Measurements from ENCODE around the gene BMP10.

Gene BMP10

DNA sequence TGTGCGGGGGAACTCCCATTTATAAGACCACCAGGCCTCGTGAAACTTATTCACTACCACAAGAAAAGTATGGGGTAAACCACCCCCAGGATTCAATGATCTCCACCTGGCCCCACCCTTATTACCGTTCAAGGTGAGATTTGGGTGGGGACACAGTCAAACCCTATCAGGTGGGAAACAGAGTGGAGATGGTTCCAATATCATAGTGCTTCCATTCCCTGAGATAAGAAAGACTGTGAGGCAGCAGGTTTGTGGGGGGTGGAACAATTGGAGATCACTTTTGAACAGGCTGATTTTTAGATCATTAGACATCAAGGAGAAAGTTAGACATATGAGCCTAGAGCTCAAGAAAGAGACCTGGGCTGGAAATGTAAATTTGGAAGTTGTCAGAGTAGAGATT, 42.2 kb upstream of the BMP10 start:
- TF ChIP-seq, protein P1, sequence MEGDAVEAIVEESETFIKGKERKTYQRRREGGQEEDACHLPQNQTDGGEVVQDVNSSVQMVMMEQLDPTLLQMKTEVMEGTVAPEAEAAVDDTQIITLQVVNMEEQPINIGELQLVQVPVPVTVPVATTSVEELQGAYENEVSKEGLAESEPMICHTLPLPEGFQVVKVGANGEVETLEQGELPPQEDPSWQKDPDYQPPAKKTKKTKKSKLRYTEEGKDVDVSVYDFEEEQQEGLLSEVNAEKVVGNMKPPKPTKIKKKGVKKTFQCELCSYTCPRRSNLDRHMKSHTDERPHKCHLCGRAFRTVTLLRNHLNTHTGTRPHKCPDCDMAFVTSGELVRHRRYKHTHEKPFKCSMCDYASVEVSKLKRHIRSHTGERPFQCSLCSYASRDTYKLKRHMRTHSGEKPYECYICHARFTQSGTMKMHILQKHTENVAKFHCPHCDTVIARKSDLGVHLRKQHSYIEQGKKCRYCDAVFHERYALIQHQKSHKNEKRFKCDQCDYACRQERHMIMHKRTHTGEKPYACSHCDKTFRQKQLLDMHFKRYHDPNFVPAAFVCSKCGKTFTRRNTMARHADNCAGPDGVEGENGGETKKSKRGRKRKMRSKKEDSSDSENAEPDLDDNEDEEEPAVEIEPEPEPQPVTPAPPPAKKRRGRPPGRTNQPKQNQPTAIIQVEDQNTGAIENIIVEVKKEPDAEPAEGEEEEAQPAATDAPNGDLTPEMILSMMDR (IDR thresholded peaks at IDR 0.05; ENCODE audit: low read depth, low read length) = no peak
- no peak overlapping the region for H3K4me3 ChIP-seq (ENCODE audit: low read depth, low read length)

DNA sequence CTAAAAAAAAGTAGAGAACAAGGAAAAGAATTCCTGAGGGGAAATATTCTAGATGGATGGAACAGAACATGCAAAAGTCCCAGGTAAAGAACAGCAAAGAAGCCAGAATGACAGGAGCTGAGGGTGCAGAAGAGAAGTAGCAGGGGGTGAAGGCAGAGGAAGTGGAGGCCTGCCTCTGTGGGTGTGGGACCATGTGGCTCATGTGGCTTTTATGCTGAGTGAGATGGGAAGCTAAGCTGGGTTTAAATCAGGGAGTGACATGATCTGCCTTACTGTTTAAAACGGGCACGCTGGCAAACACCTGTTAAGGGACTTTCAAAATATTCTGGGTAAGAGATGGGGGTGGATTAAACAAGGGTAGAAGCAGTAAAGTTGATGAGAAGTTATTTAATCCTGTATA, 41.5 kb upstream of the BMP10 start:
- TF ChIP-seq, protein P1 (IDR thresholded peaks at IDR 0.05; ENCODE audit: low read depth, low read length) = no peak
- H3K4me3 ChIP-seq (ENCODE audit: low read depth, low read length) = no peak overlapping the region

DNA sequence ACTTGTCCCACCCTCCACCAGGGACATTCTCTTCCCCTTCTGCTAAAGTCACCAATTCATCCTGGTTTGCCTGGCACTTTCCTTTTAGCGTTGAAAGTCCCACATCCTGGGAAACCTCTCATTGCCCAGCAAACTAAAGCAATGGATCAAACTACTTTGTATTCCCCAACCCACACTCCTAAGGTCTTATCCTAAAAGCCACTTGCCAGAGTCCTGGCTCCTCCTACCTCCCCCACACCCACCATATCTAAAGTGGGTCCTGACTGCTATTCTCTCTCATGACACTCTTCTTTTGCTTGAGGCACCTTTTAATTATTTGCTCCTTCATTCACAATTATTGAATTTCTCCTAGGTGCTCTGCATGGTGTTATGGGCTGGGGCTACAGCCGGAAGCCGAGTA, 40.9 kb upstream of the BMP10 start:
- H3K4me3 ChIP-seq (ENCODE audit: low read depth, low read length) = no peak overlapping the region
- TF ChIP-seq, protein P1 (IDR thresholded peaks at IDR 0.05; ENCODE audit: low read depth, low read length) = no peak

DNA sequence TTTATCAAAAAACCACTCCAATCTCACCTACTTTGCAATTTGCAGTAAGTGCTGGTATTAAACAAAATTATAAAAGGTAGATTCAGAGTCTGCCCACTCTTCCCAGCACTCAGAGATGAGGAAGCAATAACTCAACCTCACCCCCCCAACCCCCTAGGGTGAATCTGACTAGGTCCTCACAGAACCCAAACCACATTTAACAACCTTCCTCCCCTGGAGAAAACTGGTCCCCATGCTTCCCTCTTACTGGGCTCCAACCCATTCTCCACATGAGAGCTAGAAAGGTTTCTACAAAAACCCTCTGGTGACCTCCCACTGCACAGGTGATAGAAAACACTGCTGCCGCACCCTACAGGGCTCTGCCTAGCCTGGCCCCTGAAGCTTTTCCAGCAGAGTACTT, 40.5 kb upstream of the BMP10 start:
- no peak overlapping the region for H3K4me3 ChIP-seq (ENCODE audit: low read depth, low read length)
- TF ChIP-seq, protein P1 (IDR thresholded peaks at IDR 0.05; ENCODE audit: low read depth, low read length) = no peak

DNA sequence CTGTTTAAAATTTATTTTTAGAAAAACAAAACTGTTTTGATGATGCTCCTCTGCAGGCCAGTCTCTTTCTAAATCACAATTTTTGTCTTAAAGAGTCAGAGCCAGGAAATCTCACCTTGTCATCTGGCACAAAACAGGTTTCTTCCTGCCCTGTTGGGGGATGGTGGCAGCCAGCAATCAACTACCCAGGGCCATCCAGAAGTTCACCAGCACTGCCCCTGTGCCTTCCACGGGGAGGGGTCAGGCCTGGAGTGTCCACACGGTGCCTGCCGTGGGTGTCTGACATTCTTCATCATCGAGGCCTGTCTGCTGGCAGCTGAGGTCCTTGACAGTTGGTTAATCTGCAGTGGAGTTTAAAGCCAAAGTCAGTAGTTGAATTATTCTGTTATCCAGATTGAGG, 40.0 kb upstream of the BMP10 start:
- no peak overlapping the region for H3K4me3 ChIP-seq (ENCODE audit: low read depth, low read length)
- TF ChIP-seq, protein P1 (IDR thresholded peaks at IDR 0.05; ENCODE audit: low read depth, low read length) = no peak

DNA sequence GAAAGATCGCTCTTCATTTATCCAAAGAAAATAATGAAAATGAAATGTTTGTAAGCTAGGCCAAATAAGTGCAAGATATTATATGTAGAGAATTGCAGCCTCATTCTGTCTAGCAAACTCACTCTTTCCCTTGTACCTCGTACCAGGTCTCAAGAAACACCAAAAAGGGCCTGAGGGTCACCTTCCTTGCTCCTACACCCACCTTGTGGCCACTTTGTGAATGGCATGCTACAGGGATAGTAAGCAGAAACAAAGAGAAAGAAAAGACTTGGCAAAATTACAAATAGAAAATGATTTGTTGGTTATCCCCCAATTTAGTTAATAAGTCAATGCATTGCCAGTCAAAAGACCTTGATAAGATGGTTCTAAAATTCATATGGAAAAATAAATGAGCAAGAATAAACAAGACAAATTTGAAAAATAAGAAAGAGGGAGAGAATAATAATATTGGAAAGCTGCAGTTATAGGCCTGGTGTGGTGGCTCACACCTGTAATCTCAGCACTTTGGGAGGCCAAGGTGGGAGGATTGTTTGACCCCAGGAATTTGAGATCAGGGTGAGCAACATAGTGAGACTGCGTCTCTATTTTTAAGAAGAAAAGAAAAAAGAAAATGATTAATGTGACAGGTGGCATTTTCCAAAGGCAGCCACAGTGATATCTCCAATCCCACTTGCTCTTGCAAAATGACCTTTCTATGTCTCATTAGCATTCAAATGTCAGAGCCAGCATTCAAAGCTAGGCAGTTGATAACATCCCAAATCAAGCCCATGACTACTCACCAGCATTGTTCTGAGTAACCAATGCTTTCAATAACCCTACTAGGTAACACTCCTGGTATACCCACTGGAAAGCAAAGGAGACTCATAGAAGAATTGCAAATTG, 38.8 kb upstream of the BMP10 start:
- TF ChIP-seq, protein P1 (IDR thresholded peaks at IDR 0.05; ENCODE audit: low read depth, low read length) = peak; percentile 94
- no peak overlapping the region for H3K4me3 ChIP-seq (ENCODE audit: low read depth, low read length)

DNA sequence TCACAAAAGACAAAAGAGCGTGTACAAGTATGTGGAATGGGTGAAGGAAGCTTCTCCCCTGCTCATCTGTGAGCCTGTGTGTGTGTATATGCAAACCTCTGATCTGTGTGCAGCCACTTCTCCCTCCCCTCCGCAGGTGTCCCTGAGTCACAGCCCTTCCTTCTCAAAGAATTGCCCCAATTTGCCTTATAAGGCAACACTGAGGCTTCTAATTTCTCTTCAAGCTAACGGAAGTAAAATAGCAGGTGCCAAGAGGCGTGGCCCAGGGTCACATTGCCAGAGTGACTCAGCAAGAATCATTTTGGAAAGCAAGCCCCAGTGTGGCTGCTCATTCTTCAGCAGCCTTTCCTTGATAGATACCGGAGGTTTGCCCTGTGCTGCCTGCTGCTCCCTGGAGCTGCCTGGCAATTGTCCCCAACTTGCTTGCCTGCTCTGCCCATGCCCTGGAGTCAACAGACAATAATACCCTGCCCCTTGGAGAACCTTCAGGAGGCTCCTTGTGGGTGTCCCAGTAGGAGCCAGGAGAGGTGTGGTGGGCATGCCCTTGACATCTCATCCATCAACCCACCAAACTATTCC, 37.3 kb upstream of the BMP10 start:
- no peak overlapping the region for H3K4me3 ChIP-seq (ENCODE audit: low read depth, low read length)
- TF ChIP-seq, protein P1 (IDR thresholded peaks at IDR 0.05; ENCODE audit: low read depth, low read length) = no peak
